Activated T-helper 9 cell treated with anti-CD3 and anti-CD28 coated beads, Interleukin-2, amount 50 U/mL, for 16 hours (primary cell): ENCODE data around the gene ETS1.

ENCODE experiments used
- DNase-seq: peaks from one replicate; pipeline ENCODE4 v3.0.0-alpha.2; 2020; ENCODE audit warnings: low read depth

ETS1 gene

GRCh38 chr11:128567130-128567529, 20.2 kb downstream of the ETS1 start:
- DNase-seq, result no peak

- no peak for DNase-seq
Observed at GRCh38 chr11:128565881-128566280, 21.5 kb downstream of the ETS1 start.

- no peak for DNase-seq
Observed at GRCh38 chr11:128564642-128565245, 22.6 kb downstream of the ETS1 start.

- DNase-seq, result no peak
Observed at GRCh38 chr11:128563942-128564641, 23.3 kb downstream of the ETS1 start.

- DNase-seq, result no peak
Observed at GRCh38 chr11:128563308-128563707, 24.1 kb downstream of the ETS1 start.

- no peak for DNase-seq
Observed at GRCh38 chr11:128559496-128560103, 27.8 kb downstream of the ETS1 start.

- DNase-seq, result no peak
Observed at GRCh38 chr11:128555606-128556005, 31.8 kb downstream of the ETS1 start.

GRCh38 chr11:128553662-128554362, 33.5 kb downstream of the ETS1 start:
- DNase-seq, result no peak

- no peak for DNase-seq
Observed at GRCh38 chr11:128552783-128553661, 34.3 kb downstream of the ETS1 start.

GRCh38 chr11:128551611-128552335, 35.6 kb downstream of the ETS1 start:
- DNase-seq, result no peak

GRCh38 chr11:128551058-128551457, 36.3 kb downstream of the ETS1 start:
- DNase-seq, result no peak

GRCh38 chr11:128550261-128550821, 37.0 kb downstream of the ETS1 start:
- DNase-seq, result no peak

- no peak for DNase-seq
Observed at GRCh38 chr11:128549256-128549944, 38.0 kb downstream of the ETS1 start.

- no peak for DNase-seq
Observed at GRCh38 chr11:128548649-128549255, 38.6 kb downstream of the ETS1 start.

- DNase-seq, result no peak
Observed at GRCh38 chr11:128547946-128548648, 39.3 kb downstream of the ETS1 start.

GRCh38 chr11:128546916-128547315, 40.4 kb downstream of the ETS1 start:
- no peak for DNase-seq

GRCh38 chr11:128544471-128545051, 42.8 kb downstream of the ETS1 start:
- no peak for DNase-seq

- DNase-seq, result no peak
Observed at GRCh38 chr11:128540469-128540868, 46.9 kb downstream of the ETS1 start.

- no peak for DNase-seq
Observed at GRCh38 chr11:128536506-128536905, 50.9 kb downstream of the ETS1 start.
